ENCODE measurements around the gene ESM1.

GRCh38 chr5:54988218-54988617 lies 2.8 kb upstream of the ESM1 start:
- TF ChIP-seq EZH2 (IDR thresholded peaks at IDR 0.05; ENCODE audit: low read length, unreplicated experiment) (no peak), CTCF (conservative IDR thresholded peaks at IDR 0.05; ENCODE audit: low read depth, low read length) (no peak)

All from PC-3 (cell line).